Left lung (tissue), 10 donors: ENCODE results near the gene CA11. TPM values are rescaled to one million over a fixed set of nuclear protein-coding genes. Genes with fewer than 3 reads are reported as not detected.
"Not testable (repeated sequence)": the region's sequence is repeated elsewhere in the genome, so short reads cannot be mapped to it uniquely, and the experiment has no call there.

ENCODE experiments used
- ATAC-seq: fragments of 200-7000 bp; cut with Tn5 transposase; one replicate; pipeline ENCODE4 v1.9.1; 2020; ENCODE audit warnings: moderate library complexity
- DNase-seq, 4 donors: peaks; one replicate each; pipeline ENCODE4 v3.0.0-alpha.2; 2013 to 2020
- H3K27ac ChIP-seq, 2 donors: fragments of 200-600 bp; sonication (generic) in 1 of 2; one replicate each; pipeline versions ENCODE4 v1.5.0 to v1.8.0; 2020 to 2021
- H3K27me3 ChIP-seq, 2 donors: fragments of 200-600 bp; sonication (generic) in 1 of 2; one replicate each; pipeline versions ENCODE4 v1.5.0 to v1.8.0; 2020 to 2021
- H3K36me3 ChIP-seq, 2 donors: fragments of 200-600 bp; sonication (generic) in 1 of 2; one replicate each; pipeline versions ENCODE4 v1.5.0 to v1.8.0; 2020 to 2021
- H3K4me1 ChIP-seq, 2 donors: fragments of 200-600 bp; one replicate each; pipeline ENCODE4 v1.8.0; 2021
- H3K4me3 ChIP-seq, 2 donors: fragments of 200-600 bp; sonication (generic) in 1 of 2; one replicate each; pipeline versions ENCODE4 v1.5.0 to v1.8.0; 2020 to 2021; ENCODE audit warnings: mild to moderate bottlenecking in 1 of 2
- H3K9me3 ChIP-seq, 2 donors: fragments of 200-600 bp; sonication (generic) in 1 of 2; one replicate each; pipeline versions ENCODE4 v1.5.0 to v1.8.0; 2020 to 2021
- intact Hi-C, 2 donors: fragments of 100-400 bp; cut with DNase I; formaldehyde crosslinking; loops; one replicate each; pipeline versions ENCODE4 v1.11.2 to v1.14.2; 2022
- polyA plus RNA-seq, 6 donors: library from polyadenylated mRNA; unstranded; fragments of 120-200 nt; gene quantifications; one replicate each; pipeline ENCODE4 v1.2.1, GENCODE V29; 2013; ENCODE audit not compliant: insufficient read length in 6 of 6
- total RNA-seq, 2 donors: library from RNA; stranded (reverse); fragmentation: NEBNext Ultra II Directional; extraction: Animal tissue kit (Norgen Biotek cat#: 25700); gene quantifications; one replicate each; pipeline ENCODE4 v1.2.1, GENCODE V29; 2021
- TF ChIP-seq, protein P1 (sequence below), 2 donors: fragments of 200-600 bp; sonication (generic) in 1 of 2; IDR thresholded peaks; one replicate each; pipeline versions ENCODE4 v1.5.0 to v1.8.0; 2021; ENCODE audit warnings: antibody characterized with exemption in 2 of 2
- donor health status: DM: no; HTN: yes; CAD: no.
- donor health status: DM: no; HTN: no; CAD: no.

The CA11 gene
- total and polyA plus RNA-seq, 8 donors = 3.6 to 5.6 (median 4.5) TPM

DNA sequence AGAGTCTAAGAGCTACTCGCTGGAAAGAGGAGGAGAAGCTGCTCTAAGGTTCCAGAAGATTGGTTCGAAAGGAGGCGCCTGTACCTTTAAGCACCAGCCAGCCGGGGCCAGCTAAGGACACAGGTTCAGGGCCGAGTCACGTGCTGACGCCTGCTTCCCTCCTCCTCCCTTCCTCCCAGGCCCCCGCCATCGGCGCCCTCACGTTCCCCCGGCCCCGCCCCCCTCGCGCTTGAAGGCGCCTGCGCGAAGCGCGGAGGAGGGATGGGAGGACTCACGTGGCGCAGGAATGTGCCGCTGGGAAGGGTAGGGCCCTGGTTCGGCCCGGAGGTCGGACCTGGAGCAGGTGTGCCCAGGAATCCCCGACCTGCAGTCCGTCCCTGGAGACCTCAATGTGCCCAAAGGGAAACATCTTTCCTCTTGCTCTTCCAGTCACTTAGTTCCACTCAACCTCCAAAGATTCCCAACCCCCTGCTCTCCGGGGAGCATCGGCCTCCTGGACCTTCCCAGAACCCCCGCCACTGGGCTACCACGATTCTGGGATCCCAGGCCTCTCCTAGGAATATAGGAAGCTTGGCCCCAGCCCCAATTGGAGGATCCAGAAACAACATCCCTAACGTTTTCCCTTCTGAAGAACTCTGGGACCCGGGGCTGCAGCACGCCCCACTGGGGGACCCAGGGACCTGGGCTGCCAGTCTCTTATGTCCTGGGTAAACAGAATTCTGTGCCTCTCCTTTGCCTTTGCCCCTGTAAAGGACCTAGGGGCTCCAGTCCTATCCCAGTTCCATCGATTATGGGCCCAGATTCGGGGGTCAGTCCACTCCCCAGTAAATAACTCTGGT, 11.3 kb downstream of the CA11 start:
- intact Hi-C loops = no loop called here
- H3K4me3 ChIP-seq = peak overlapping the region in 1 of 2 donors; percentile 64
- TF ChIP-seq, protein P1, sequence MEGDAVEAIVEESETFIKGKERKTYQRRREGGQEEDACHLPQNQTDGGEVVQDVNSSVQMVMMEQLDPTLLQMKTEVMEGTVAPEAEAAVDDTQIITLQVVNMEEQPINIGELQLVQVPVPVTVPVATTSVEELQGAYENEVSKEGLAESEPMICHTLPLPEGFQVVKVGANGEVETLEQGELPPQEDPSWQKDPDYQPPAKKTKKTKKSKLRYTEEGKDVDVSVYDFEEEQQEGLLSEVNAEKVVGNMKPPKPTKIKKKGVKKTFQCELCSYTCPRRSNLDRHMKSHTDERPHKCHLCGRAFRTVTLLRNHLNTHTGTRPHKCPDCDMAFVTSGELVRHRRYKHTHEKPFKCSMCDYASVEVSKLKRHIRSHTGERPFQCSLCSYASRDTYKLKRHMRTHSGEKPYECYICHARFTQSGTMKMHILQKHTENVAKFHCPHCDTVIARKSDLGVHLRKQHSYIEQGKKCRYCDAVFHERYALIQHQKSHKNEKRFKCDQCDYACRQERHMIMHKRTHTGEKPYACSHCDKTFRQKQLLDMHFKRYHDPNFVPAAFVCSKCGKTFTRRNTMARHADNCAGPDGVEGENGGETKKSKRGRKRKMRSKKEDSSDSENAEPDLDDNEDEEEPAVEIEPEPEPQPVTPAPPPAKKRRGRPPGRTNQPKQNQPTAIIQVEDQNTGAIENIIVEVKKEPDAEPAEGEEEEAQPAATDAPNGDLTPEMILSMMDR (IDR thresholded peaks at IDR 0.05) = no peak
- peak; percentile 53 for ATAC-seq
- H3K36me3 ChIP-seq = peaks cover 0 to 9% of the 10 kb centered on the region in 2 donors
- H3K9me3 ChIP-seq = no peaks in the 10 kb centered on the region
- peak; percentile 85 to 99 (median 96) for DNase-seq
- no peaks in the 10 kb centered on the region for H3K27me3 ChIP-seq
- peak overlapping the region; percentile 91 to 94 for H3K27ac ChIP-seq
- H3K4me1 ChIP-seq = peaks cover 26 to 82% of the 10 kb centered on the region in 2 donors

DNA sequence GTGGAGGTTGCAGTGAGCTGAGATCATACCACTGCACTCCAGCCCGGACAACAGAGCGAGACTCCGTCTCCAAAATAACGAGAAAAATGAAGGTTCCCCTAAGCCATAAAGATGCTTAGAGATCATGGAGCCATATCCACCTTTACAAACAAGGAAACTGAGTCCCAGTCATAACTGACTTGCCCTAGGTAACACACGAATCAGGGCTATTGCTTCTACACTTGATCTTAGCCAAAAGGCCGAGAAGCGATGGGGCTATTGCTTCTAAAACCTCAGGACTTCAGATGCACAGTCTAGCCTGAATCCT, 12.0 kb downstream of the CA11 start:
- Histone ChIP-seq H3K9me3 (no peaks in the 10 kb centered on the region), H3K27me3 (no peaks in the 10 kb centered on the region), H3K4me1 (peaks cover 26 to 83% of the 10 kb centered on the region in 2 donors), H3K4me3 (peak overlapping the region in 1 of 2 donors; percentile 64), H3K27ac (peak overlapping the region; percentile 91 to 94), H3K36me3 (peaks cover 0 to 14% of the 10 kb centered on the region in 2 donors)
- no peak for DNase-seq
- no peak for ATAC-seq
- TF ChIP-seq, protein P1 (IDR thresholded peaks at IDR 0.05) = no peak
- intact Hi-C loops = no loop called here

DNA sequence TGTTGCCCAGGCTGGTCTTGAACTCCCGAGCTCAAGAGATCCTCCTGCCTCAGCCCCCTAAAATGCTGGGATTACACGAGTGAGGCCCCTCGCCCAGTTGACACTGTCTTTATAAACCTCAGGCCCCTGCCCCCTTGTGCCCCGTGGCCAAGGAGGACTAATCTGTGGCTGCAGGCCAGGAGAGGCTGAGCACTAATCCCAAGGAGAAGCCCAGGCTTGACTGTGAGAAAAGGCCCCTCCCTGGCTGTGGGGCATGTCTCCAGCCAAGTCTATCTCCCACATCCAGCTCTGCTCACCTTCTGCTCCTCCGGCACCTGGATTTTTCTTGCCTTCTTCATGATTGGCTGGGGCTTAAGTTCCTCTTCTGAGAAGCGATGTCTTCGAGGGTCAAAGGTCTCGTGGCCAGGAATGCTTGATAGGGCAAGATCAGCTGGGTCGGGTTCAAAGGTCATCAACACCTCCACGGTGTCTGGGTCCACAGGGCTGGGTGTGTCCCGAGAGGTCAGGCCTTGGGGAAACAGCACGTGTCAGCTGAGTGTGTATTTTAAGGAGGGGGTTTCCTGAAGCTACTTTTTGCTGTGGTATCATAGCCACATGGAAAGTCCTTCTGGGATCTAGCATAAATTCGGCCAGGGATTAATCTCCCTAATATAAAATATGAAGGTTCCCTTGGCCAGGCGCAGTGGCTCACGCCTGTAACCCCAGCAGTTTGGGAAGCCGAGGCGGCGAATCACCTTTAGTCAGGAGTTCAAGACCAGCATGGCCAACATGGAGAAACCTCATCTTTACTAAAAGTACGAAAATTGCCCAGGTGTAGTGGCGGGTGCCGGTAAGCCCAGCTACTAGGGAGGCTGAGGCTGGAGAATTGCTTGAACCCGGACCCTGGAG, 12.6 kb downstream of the CA11 start:
- TF ChIP-seq, protein P1 (IDR thresholded peaks at IDR 0.05) = no peak
- Histone ChIP-seq H3K4me1 (peaks cover 26 to 77% of the 10 kb centered on the region in 2 donors), H3K4me3 (peak overlapping the region in 1 of 2 donors; percentile 64), H3K9me3 (no peaks in the 10 kb centered on the region), H3K27ac (peak overlapping the region; percentile 91 to 94), H3K36me3 (peaks cover 0 to 18% of the 10 kb centered on the region in 2 donors), H3K27me3 (no peaks in the 10 kb centered on the region)
- DNase-seq = no peak
- ATAC-seq = no peak
- intact Hi-C loops = no loop called here

GRCh38 chr19:48632692-48633147, 13.3 kb downstream of the CA11 start:
- intact Hi-C loops = no loop called here
- Histone ChIP-seq H3K27ac (peak overlapping the region in 1 of 2 donors; percentile 94), H3K4me3 (no peak overlapping the region), H3K36me3 (peaks cover 0 to 24% of the 10 kb centered on the region in 2 donors), H3K27me3 (no peaks in the 10 kb centered on the region), H3K9me3 (no peaks in the 10 kb centered on the region), H3K4me1 (peaks cover 26 to 75% of the 10 kb centered on the region in 2 donors)
- TF ChIP-seq, protein P1 (IDR thresholded peaks at IDR 0.05) = no peak
- ATAC-seq (no peak), DNase-seq (no peak)

GRCh38 chr19:48632286-48632685, 13.7 kb downstream of the CA11 start:
- ATAC-seq, intact Hi-C loops, H3K27me3 ChIP-seq, H3K9me3 ChIP-seq, DNase-seq, H3K4me3 ChIP-seq: not testable (repeated sequence)
- Histone ChIP-seq H3K27ac (peak overlapping the region; percentile 2 to 94), H3K36me3 (peaks cover 0 to 25% of the 10 kb centered on the region in 2 donors), H3K4me1 (peaks cover 26 to 75% of the 10 kb centered on the region in 2 donors)
